Measurements from ENCODE around the gene SYT1. TPM values are rescaled to one million over a fixed set of nuclear protein-coding genes. Genes with fewer than 3 reads are reported as not detected.

Gene SYT1
- total RNA-seq, 1 donor from 2014 or later: 19.5 TPM

- no peak overlapping the region for H3K27ac Mint-ChIP-seq (ENCODE audit: unreplicated experiment)
- no peak for TF ChIP-seq CTCF (conservative IDR thresholded peaks at IDR 0.05)
- H3K27me3 Mint-ChIP-seq (ENCODE audit: low read depth): no peaks in the 10 kb centered on the region
- H3K4me1 Mint-ChIP-seq: peaks cover 4% of the 10 kb centered on the region
- H3K9me3 Mint-ChIP-seq: no peaks in the 10 kb centered on the region
- no peak for DNase-seq (ENCODE audit: low read depth, low spot score)
- no peak overlapping the region for H3K4me3 Mint-ChIP-seq
- no peaks in the 10 kb centered on the region for H3K36me3 Mint-ChIP-seq (ENCODE audit: low read depth)
Observed at GRCh38 chr12:79086541-79087296, 222.1 kb downstream of the SYT1 start.

- H3K4me1 Mint-ChIP-seq: peaks cover 6% of the 10 kb centered on the region
- H3K9me3 Mint-ChIP-seq: no peaks in the 10 kb centered on the region
- TF ChIP-seq CTCF (conservative IDR thresholded peaks at IDR 0.05): no peak
- DNase-seq (ENCODE audit: low read depth, low spot score): no peak
- no peak overlapping the region for H3K27ac Mint-ChIP-seq (ENCODE audit: unreplicated experiment)
- H3K27me3 Mint-ChIP-seq (ENCODE audit: low read depth): no peaks in the 10 kb centered on the region
- no peak overlapping the region for H3K4me3 Mint-ChIP-seq
- no peaks in the 10 kb centered on the region for H3K36me3 Mint-ChIP-seq (ENCODE audit: low read depth)
Observed at GRCh38 chr12:79098530-79098929, 234.0 kb downstream of the SYT1 start.

GRCh38 chr12:79108962-79109361, 244.4 kb downstream of the SYT1 start:
- no peak overlapping the region for H3K4me3 Mint-ChIP-seq
- H3K4me1 Mint-ChIP-seq: peaks cover 4% of the 10 kb centered on the region
- H3K9me3 Mint-ChIP-seq: peaks cover 2% of the 10 kb centered on the region
- TF ChIP-seq CTCF (conservative IDR thresholded peaks at IDR 0.05): no peak
- no peak overlapping the region for H3K27ac Mint-ChIP-seq (ENCODE audit: unreplicated experiment)
- H3K27me3 Mint-ChIP-seq (ENCODE audit: low read depth): no peaks in the 10 kb centered on the region
- DNase-seq (ENCODE audit: low read depth, low spot score): no peak
- H3K36me3 Mint-ChIP-seq (ENCODE audit: low read depth): no peaks in the 10 kb centered on the region

GRCh38 chr12:79114896-79115295, 250.3 kb downstream of the SYT1 start:
- no peak for TF ChIP-seq CTCF (conservative IDR thresholded peaks at IDR 0.05)
- Mint-ChIP-seq H3K36me3 (ENCODE audit: low read depth) (no peaks in the 10 kb centered on the region), H3K4me1 (no peaks in the 10 kb centered on the region), H3K27me3 (ENCODE audit: low read depth) (no peaks in the 10 kb centered on the region), H3K9me3 (no peaks in the 10 kb centered on the region), H3K27ac (ENCODE audit: unreplicated experiment) (no peak overlapping the region), H3K4me3 (no peak overlapping the region)
- no peak for DNase-seq (ENCODE audit: low read depth, low spot score)

- no peaks in the 10 kb centered on the region for H3K27me3 Mint-ChIP-seq (ENCODE audit: low read depth)
- H3K36me3 Mint-ChIP-seq (ENCODE audit: low read depth): no peaks in the 10 kb centered on the region
- no peak overlapping the region for H3K27ac Mint-ChIP-seq (ENCODE audit: unreplicated experiment)
- TF ChIP-seq CTCF (conservative IDR thresholded peaks at IDR 0.05): no peak
- no peaks in the 10 kb centered on the region for H3K9me3 Mint-ChIP-seq
- H3K4me3 Mint-ChIP-seq: no peak overlapping the region
- no peak for DNase-seq (ENCODE audit: low read depth, low spot score)
- H3K4me1 Mint-ChIP-seq: no peaks in the 10 kb centered on the region
Observed at GRCh38 chr12:79115743-79116142, 251.2 kb downstream of the SYT1 start.

All from neural crest cell (in vitro differentiated cells).